NCI-H510A (cell line): ENCODE results near the gene CYP2B6.
"Not testable (repeated sequence)": the region's sequence is repeated elsewhere in the genome, so short reads cannot be mapped to it uniquely, and the experiment has no call there.

Experiments
- DNase-seq: peaks from one replicate; lab custom pipeline; 2025; lab: John Stamatoyannopoulos, UW

CYP2B6 gene

DNA sequence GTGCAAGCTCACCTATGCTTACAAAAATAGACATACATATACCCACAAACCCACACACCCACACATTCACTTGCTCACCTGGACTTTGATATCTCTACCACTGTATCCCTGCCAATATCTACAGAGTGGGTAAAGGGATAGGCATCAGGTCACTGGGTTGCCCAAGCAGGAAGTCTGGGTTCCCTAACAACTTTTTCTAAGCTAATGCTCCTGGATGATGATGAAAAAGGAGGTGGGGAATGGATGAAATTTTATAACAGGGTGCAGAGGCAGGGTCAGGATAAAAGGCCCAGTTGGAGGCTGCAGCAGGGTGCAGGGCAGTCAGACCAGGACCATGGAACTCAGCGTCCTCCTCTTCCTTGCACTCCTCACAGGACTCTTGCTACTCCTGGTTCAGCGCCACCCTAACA, at the start of gene CYP2B6:
Gene CYP2B6, plus strand, starts transcription at position 311 of the 410 bp plus-strand sequence. Its CDS starts 24 bp downstream, at position 335.
- DNase-seq: no peak

DNA sequence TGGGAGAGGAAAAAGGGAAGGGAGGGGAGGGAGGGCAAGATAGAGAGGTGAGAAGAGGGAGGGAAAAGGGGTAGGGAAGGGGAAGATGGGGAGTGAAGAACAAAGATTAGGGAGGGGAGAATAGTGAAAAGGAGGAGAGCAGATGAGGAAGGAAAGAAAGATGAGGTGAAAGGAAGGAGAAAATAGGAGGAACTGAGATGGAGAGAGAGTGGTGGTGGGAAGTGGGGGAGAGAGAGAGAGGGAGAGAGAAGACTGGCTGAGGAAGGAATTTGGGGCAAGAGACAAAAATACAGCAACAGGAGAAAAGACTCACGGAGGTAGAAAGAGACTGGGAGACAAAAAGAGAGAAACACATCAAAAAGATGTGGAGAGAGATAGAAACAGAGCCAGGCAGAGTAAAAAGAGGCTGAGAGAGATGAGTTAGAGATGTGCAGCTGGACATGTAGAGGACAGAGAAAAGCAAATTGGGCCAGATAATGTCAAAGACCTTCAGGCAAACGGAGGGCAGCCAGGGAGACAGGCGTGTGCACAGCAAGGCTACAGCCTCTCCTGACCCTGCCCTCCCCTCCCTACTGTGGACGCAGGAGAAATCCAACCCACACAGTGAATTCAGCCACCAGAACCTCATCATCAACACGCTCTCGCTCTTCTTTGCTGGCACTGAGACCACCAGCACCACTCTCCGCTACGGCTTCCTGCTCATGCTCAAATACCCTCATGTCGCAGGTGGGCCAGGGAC, 49.4 kb upstream of the CYP2B6 start:
- DNase-seq: no peak

DNA sequence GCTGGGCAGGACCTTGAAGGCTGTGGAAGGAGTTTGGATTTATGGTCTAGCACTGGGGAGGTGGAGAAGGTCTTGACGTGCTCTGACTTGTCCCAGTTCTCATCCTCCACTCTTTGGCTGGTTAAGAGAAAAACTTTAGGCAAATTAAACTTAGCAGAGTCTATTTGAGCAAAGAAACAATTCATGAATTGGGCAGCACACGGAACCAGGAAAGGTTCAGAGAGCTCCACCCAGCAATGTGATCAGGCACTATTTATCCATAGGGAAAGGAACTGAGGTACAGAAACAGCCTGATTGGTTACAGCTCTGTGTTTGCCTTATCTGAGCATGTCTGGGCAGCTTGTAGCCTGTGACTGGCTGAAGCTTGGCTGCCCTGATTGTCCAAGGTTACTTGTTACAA, 45.4 kb upstream of the CYP2B6 start:
- DNase-seq: no peak

DNA sequence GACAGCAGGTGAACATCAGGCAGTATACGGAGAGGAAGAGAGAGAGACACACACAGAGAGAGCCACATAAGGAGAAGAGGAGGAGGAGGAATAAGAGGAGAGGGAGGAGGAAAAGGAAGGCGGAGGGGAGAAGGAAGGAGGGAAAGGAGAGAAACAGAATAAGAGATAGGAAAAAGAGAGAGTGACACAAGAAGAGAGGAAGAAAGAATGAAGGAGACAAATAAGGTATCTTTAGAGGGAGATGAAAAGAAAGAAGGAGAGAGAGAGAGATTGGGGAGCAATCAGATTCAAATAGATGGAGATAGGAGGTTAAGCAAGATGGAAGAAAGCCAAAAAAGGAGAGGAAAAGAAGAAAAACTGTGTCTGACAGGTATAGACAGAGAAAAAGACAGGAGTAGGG, 44.0 kb upstream of the CYP2B6 start:
- no peak for DNase-seq

DNA sequence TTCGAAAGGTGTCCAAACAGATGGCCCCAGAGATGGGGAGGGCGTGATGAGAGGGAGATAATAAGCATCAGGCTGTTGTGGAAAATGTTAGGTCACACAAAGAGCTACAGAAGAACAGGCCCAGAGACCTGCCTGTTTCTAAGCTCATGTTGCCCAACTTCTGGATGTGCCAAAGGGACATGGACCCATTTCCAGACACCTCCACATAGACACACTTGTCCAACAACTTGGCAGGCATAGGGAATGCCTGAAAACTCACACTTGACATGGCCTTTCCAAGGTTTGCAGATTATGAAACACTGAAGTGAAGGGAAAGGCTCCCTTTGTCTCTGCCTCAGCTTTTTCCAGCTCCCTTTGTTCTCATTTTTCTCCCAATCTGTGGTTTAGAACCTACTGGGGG, 43.5 kb upstream of the CYP2B6 start:
- DNase-seq: no peak

DNA sequence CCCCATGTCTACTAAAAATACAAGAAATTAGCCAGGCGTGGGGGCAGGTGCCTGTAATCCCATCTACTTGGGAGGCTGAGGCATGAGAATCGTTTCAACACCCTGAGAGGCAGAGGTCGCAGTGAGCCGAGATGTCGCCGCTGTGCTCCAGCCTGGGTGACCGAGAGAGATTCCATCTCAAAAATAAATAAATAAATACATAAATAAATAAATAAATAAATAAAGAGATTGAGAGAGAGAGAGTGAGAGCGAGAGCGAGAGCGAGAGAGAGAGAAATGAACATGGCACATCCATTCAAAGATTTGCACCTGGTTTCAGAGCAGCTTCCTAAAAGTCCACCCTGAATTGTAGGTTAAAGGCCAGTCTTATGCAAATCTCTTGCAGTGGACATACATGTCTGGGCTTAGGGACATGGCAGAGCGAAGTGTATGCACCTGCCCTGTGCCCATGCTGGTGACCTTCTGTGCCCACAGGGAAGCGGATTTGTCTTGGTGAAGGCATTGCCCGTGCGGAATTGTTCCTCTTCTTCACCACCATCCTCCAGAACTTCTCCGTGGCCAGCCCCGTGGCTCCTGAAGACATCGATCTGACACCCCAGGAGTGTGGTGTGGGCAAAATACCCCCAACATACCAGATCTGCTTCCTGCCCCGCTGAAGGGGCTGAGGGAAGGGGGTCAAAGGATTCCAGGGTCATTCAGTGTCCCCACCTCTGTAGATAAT, 42.3 kb upstream of the CYP2B6 start:
- no peak for DNase-seq

DNA sequence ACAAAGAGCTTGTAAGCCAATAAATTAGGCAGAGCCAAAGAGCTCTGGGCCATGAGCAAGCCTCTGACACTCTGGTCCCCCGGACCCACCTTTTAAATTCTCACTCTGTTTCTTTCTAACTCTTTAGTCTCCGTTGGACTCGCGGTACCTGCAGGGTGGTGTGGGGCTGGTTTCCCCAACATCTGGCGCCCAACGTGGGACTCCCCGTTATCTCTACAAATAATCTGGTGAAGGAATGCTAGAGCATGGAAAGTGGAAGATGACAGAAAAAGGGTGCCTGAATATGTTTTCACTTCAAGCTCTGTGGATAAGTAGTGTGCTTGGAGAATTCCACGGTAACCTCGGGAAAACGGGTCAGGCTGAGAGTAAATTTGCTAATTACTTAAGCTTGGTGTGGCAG, 36.5 kb upstream of the CYP2B6 start:
- no peak for DNase-seq

DNA sequence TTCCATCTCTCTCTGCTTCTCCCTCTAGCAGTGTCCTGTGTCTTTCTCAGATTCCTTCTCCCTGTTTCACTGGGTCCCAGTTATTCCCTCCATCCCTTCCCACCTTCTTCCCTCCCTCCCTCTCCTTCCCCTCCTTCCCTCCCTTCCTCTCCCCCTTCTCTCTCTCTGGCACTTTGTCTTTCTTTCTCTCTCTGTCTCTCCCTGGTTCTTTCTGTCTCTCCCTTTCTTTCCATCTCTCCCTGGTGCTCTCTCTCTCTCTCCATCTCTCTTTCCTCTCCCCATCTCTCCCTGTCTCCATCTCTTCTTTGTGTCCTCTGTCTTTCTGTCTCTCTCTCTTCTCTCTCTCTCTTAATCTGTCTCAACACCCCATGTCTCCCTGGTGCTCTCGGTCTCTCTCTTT, 31.7 kb upstream of the CYP2B6 start:
- DNase-seq: no peak

DNA sequence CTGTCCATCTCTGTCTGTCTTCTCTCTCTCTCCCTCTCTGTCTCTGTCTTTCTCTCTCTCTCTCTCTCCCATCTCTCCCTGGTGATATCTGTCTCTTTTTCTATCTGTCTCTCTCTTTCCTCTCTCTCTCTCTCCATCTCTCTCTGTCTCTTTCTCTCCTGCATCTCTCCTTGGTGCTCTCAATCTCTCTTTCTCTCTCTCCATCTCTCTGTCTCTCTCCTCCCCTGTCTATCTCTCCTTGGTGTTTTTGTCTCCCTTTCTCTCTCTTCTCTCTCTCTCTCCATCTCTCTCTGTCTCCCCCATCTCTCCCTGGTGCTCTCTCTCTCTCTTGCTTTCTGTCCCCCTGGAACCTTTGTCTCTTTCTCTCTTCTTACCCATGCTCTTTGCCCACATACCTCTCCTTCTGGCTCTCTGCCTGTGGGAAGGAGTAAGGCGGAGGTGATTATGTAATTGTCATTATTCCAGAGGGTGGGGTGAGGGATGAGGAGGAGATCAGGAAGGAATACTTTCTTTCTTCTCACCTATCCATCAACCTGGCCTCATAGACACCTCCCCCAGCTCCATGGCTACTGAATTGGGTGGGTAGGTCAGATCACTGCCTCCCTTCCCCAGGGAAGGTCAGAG, 30.9 kb upstream of the CYP2B6 start:
- DNase-seq: no peak

DNA sequence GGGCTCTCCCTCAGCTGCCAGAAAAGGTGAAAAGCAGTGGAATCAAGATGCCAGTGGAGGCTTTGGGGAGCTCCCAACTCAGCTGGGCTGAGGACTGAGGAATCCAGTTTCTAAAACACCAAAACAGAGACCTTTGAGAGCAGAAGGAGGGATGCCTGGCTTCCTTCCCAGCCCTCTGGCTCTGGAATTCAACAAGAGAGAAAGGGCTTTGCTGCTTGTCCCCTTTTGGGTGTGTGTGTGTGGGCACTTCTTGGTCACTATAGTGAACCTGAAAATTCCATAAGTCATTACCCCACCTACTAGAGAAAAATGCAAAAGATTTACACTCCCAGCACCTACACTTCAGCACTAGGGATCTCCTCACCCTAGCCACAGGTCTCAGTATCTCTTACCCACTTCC, 30.3 kb upstream of the CYP2B6 start:
- no peak for DNase-seq

DNA sequence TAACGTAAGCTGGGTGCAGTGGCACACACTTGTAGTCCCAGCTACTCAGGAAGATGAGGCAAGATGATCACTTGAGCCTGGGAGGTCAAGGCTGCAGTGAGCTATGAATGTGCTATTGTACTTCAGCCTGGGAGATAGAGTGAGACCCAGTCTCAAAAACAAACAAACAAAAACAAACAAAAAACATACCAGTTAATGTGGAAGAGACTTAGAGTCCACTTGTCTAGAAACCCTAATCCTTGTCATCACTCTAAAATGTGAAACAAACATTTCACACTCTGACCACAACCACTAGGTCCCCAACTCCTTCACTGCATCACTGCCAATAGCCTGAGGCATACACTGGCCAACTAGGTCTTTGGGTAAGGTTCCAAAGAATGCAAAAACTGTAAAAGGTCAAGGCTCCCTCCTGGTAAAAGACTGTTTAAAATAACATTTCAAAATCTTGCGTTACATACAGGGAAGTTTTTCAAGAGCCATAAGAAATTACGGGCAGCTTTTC, 28.6 kb upstream of the CYP2B6 start:
- DNase-seq: no peak

DNA sequence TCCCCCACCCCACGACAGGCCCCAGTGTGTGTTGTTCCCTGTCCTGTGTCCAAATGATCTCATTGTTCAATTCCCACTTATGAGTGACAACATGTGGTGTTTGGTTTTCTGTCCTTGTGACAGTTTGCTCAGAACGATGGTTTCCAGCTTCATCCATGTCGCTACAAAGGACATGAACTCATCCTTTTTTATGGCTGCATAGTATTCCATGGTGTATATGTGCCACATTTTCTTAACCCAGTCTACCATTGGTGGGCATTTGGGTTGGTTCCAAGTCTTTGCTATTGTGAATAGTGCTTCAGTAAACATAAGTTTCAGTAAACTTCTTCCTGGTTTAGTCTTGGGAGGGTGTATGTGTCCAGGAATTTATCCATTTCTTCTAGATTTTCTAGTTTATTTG, 26.7 kb upstream of the CYP2B6 start:
- not testable (repeated sequence) for DNase-seq

DNA sequence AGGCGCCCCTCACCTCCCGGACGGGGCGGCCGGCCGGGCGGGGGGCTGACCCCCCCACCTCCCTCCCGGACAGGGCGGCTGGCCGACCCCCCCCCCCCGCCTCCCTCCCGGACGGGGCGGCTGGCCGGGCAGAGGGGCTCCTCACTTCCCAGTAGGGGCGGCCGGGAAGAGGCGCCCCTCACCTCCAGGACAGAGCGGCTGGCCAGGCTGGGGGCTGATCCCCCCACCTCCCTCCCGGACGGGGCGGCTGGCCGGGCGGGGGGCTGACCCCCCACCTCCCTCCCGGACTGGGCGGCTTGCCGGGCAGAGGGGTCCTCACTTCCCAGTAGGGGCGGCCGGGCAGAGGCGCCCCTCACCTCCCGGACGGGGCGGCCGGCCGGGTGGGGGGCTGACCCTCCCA, 25.7 kb upstream of the CYP2B6 start:
- DNase-seq: not testable (repeated sequence)

DNA sequence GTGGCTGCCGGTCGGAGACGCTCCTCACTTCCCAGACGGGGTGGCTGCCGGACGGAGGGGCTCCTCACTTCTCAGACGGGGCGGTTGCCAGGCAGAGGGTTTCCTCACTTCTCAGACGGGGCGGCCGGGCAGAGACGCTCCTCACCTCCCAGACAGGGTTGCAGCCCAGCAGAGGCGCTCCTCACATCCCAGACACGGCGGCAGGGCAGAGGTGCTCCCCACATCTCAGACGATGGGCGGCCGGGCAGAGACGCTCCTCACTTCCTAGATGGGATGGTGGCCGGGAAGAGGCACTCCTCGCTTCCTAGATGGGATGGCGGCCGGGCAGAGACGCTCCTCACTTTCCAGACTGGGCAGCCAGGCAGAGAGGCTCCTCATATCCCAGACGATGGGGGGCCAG, 24.5 kb upstream of the CYP2B6 start:
- not testable (repeated sequence) for DNase-seq

DNA sequence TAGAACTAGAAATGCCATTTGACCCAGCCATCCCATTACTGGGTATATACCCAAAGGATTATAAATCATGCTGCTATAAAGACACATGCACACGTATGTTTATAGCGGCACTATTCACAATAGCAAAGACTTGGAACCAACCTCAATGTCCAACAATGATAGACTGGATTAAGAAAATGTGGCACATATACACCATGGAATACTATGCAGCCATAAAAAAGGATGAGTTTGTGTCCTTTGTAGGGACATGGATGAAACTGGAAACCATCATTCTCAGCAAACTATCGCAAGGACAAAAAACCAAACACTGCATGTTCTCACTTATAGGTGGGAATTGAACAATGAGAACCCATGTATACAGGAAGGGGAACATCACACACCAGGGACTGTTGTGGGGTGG, 23.0 kb upstream of the CYP2B6 start:
- DNase-seq: not testable (repeated sequence)

DNA sequence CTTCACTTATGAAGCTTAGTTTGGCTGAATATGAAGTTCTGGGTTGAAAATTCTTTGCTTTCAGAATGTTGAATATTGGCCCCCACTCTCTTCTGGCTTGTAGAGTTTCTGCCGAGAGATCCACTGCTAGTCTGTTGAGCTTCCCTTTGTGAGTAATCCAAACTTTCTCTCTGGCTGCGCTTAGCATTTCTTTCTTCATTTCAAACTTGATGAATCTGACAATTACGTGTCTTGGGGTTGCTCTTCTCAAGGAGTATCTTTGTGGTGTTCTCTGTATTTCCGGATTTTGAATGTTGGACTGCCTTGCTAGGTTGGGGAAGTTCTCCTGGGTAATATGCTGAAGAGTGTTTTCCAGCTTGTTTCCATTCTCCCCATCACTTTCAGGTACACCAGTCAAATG, 21.4 kb upstream of the CYP2B6 start:
- not testable (repeated sequence) for DNase-seq

DNA sequence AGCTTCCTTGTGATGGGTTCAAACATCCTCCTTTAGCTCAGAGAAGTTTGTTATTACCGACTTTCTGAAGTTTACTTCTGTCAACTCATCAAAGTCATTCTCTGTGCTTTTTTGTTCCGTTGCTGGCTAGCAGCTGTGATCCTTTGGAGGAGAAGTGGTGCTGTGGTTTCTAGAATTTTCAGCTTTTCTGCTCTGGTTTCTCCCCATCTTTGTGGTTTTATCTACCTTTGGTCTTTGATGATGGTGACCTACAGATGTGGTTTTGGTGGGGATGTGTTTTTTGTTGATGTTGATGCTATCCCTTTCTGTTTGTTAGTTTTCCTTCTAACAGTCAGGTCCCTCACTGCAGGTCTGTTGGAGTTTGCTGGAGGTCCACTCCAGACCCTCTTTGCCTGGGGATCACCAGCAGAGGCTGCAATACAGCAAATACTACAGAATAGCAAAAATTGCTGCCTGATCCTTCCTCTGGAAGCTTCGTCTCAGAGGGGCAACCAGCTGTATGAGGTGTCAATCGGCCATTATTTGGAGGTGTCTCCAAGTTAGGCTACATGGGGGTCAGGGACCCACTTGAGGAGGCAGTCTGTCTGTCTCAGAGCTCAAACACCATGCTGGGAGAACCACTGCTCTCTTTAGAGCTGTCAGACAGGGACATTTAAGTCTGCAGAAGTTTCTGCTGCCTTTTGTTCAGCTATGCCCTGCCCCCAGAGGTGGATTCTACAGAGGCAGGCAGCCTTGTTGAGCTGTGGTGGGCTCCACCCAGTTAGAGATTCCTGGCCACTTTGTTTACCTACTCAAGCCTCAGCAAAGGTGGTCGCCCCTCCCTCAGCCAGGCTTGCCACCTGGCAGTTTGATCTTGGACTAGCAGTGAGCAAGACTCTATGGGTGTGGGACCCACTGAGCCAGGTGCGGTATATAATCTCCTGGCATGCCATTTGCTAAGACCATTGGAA, 20.4 kb upstream of the CYP2B6 start:
- DNase-seq: not testable (repeated sequence)

DNA sequence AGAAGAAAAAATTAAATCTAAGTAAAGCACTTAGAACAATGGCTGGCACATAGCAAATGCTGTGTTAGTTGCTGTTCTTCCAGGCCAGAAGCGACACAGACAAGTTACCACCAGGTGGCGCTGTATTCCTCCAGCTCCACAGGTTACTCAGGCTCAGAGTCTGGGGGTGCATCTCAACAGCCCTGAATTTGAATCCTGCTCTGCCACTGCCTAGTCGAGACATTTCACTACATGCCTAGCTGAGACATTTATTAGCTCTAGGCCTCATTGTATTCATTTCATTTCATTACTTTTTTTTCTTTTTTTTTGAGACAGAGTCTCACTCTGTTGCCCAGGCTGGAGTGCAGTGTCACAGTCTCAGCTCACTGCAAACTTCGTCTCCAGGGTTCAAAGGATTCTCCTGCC, 16.4 kb upstream of the CYP2B6 start:
- DNase-seq: no peak

DNA sequence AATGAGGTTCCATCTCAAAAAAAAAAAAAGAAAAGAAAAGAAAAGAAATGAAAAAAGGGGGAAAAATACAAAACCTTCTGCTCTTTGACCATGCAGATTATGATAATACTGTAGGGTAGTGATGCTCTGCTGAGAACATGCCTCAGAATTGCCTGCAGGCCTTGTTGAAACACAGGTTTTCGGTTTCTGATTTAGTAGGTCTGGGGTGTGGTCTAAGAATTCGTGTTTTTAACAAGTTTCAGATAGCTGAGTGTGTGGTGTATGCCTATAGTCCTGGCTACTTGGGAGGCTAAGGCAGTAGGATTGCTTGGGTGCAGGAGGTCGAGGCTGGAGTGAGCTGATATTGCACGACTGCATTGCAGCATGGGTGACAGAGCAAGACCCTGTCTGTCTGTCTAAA, 14.9 kb upstream of the CYP2B6 start:
- DNase-seq: no peak

DNA sequence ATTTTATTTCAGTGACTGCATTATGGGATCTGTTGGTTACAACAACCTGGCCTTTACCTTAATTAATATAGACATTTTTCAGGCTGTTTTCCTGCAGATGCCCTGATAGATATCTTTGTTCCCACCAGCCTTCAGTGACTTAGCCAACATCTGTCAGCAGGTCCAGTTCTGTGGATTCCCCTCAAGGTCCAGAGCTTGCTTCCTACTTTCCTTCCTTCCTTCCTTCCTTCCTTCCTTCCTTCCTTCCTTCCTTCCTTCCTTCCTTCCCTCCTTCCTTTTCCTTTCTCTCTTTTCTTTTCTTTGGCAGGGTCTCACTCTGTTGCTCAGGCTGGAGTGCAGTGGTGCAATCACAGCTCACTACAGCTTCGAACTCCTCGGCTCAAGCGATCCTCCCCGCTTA, 14.4 kb upstream of the CYP2B6 start:
- DNase-seq: no peak

DNA sequence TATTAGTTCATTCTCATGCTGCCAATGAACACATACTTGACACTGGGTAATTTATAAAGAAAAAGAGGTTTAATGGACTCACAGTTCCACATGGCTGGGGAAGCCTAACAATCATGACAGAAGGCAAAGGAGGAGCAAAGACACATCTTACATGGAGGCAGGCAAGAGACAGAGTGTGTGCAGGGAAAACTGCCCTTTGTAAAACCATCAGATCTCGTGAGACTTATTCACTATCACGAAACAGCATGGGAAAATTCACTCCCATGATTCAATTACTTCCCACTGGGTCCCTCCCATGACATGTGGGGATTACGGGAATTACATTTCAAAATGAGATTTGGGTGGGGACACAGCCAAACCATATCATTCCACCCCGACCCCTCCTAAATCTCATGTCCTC, 11.3 kb upstream of the CYP2B6 start:
- DNase-seq: not testable (repeated sequence)
